H9 (cell line): Measurements from ENCODE around the gene IFITM1. TPM values are rescaled to one million over a fixed set of nuclear protein-coding genes. Genes with fewer than 3 reads are reported as not detected.

Source experiments
- DNase-seq: peaks from one replicate; pipeline ENCODE4 v3.0.0-alpha.2; 2017
- H2AFZ ChIP-seq: one replicate; pipeline ENCODE4 v1.6.1; 2013; ENCODE audit warnings: mild to moderate bottlenecking, low read length, control low read depth, moderate library complexity
- H2AK5ac ChIP-seq: 2 replicates; pipeline ENCODE4 v1.6.1; 2013; ENCODE audit warnings: low read length, control low read depth, mixed read lengths; ENCODE audit not compliant: insufficient read length
- H2BK120ac ChIP-seq: one replicate; pipeline ENCODE4 v1.6.1; 2013; ENCODE audit warnings: low read depth, mild to moderate bottlenecking, low read length, control low read depth, inconsistent platforms; ENCODE audit not compliant: poor library complexity, severe bottlenecking
- H2BK12ac ChIP-seq: 2 replicates; pipeline ENCODE4 v1.6.1; 2013; ENCODE audit warnings: low read length, control low read depth, mixed read lengths, low read depth; ENCODE audit not compliant: insufficient read length
- H2BK15ac ChIP-seq: 2 replicates; pipeline ENCODE4 v1.6.1; 2013; ENCODE audit warnings: low read depth, low read length, control low read depth
- H2BK20ac ChIP-seq: one replicate; pipeline ENCODE4 v1.6.1; 2013; ENCODE audit warnings: low read depth, mild to moderate bottlenecking, low read length, control low read depth, inconsistent platforms; ENCODE audit not compliant: poor library complexity, severe bottlenecking
- H2BK5ac ChIP-seq: 2 replicates; pipeline ENCODE4 v1.6.1; 2013; ENCODE audit warnings: low read length, control low read depth, mixed read lengths; ENCODE audit not compliant: insufficient read length
- H3K14ac ChIP-seq: 2 replicates; pipeline ENCODE4 v1.6.1; 2013; ENCODE audit warnings: low read length, control low read depth; ENCODE audit not compliant: insufficient read depth
- H3K18ac ChIP-seq: 2 replicates; pipeline ENCODE4 v1.6.1; 2013; ENCODE audit warnings: low read depth, mild to moderate bottlenecking, mixed read lengths, low read length, control low read depth; ENCODE audit not compliant: insufficient read length
- H3K23ac ChIP-seq: 2 replicates; pipeline ENCODE4 v1.6.1; 2013; ENCODE audit warnings: low read length, control low read depth, mixed read lengths, low read depth; ENCODE audit not compliant: insufficient read length
- H3K23me2 ChIP-seq: 2 replicates; pipeline ENCODE4 v1.6.1; 2013; ENCODE audit warnings: low read depth, mild to moderate bottlenecking, mixed read lengths, low read length, control low read depth; ENCODE audit not compliant: insufficient read length, poor library complexity, severe bottlenecking
- H3K27ac ChIP-seq: 2 replicates; pipeline ENCODE4 v1.5.1; 2013; ENCODE audit warnings: low read length, control low read depth, mixed read lengths, low read depth; ENCODE audit not compliant: insufficient read length
- H3K27me3 ChIP-seq: 2 replicates; pipeline ENCODE4 v1.6.1; 2013; ENCODE audit warnings: low read length, control low read depth, inconsistent platforms; ENCODE audit not compliant: insufficient read depth
- H3K4ac ChIP-seq: 2 replicates; pipeline ENCODE4 v1.6.1; 2013; ENCODE audit warnings: low read depth, mild to moderate bottlenecking, control low read depth, inconsistent platforms, low read length, moderate library complexity
- H3K4me1 ChIP-seq: 2 replicates; pipeline ENCODE4 v1.6.1; 2013; ENCODE audit warnings: low read length, control low read depth, inconsistent platforms; ENCODE audit not compliant: insufficient read depth
- H3K4me2 ChIP-seq: 2 replicates; pipeline ENCODE4 v1.6.1; 2013; ENCODE audit warnings: low read length, control low read depth, mixed read lengths; ENCODE audit not compliant: insufficient read length, insufficient read depth
- H3K56ac ChIP-seq: 2 replicates; pipeline ENCODE4 v1.6.1; 2013; ENCODE audit warnings: low read depth, mild to moderate bottlenecking, mixed read lengths, low read length, control low read depth; ENCODE audit not compliant: insufficient read length
- H3K79me1 ChIP-seq: 2 replicates; pipeline ENCODE4 v1.6.1; 2013; ENCODE audit warnings: low read depth, mild to moderate bottlenecking, moderate library complexity, low read length, control low read depth, inconsistent platforms; ENCODE audit not compliant: insufficient read depth, poor library complexity, severe bottlenecking
- H3K79me2 ChIP-seq: 2 replicates; pipeline ENCODE4 v1.6.1; 2013; ENCODE audit warnings: low read length, control low read depth, inconsistent platforms; ENCODE audit not compliant: insufficient read depth
- H3K9ac ChIP-seq: 2 replicates; pipeline ENCODE4 v1.6.1; 2013; ENCODE audit warnings: low read length, control low read depth, mixed read lengths; ENCODE audit not compliant: insufficient read length; ENCODE audit errors: extremely low read depth
- H3K9me3 ChIP-seq: one replicate; pipeline ENCODE4 v1.6.1; 2013; ENCODE audit warnings: low read depth, low read length, inconsistent platforms; ENCODE audit not compliant: control insufficient read depth
- H3T11ph ChIP-seq: one replicate; pipeline ENCODE4 v1.6.1; 2013; ENCODE audit warnings: mild to moderate bottlenecking, low read length, control low read depth, inconsistent platforms
- H4K20me1 ChIP-seq: one replicate; pipeline ENCODE4 v1.6.1; 2013; ENCODE audit not compliant: control insufficient read depth, insufficient read length, insufficient read depth
- H4K5ac ChIP-seq: 2 replicates; pipeline ENCODE4 v1.6.1; 2013; ENCODE audit warnings: low read depth, mild to moderate bottlenecking, mixed read lengths, low read length, control low read depth; ENCODE audit not compliant: insufficient read length
- H4K8ac ChIP-seq: replicated peaks from 2 replicates; pipeline ENCODE4 v1.6.1; 2013; ENCODE audit warnings: low read length, control low read depth, mixed read lengths, low read depth; ENCODE audit not compliant: insufficient read length
- H4K91ac ChIP-seq: 2 replicates; pipeline ENCODE4 v1.6.1; 2013; ENCODE audit warnings: low read depth, mild to moderate bottlenecking, moderate library complexity, mixed read lengths, low read length, control low read depth; ENCODE audit not compliant: insufficient read length
- H3K27ac Mint-ChIP-seq, 3 experiments: 2 replicates in 2 of 3; 3 replicates in 1 of 3; pipeline ENCODE4 v1.8.0; 2020 to 2021; ENCODE audit warnings: mixed read lengths in 3 of 3, mild to moderate bottlenecking in 1 of 3, moderate library complexity in 1 of 3
- H3K27me3 Mint-ChIP-seq: 2 replicates; pipeline ENCODE4 v1.8.0; 2021; ENCODE audit warnings: low read depth, mild to moderate bottlenecking, moderate library complexity, mixed read lengths
- H3K36me3 Mint-ChIP-seq, 3 experiments: 2 replicates in 2 of 3; 3 replicates in 1 of 3; pipeline ENCODE4 v1.8.0; 2020 to 2021; ENCODE audit warnings: low read depth in 3 of 3, mixed read lengths in 3 of 3; ENCODE audit not compliant: insufficient read depth in 1 of 3
- H3K4me1 Mint-ChIP-seq, 2 experiments: 2 replicates each; pipeline ENCODE4 v1.8.0; 2020; ENCODE audit warnings: mixed read lengths in 2 of 2
- H3K4me3 Mint-ChIP-seq, 2 experiments: 2 replicates in 1 of 2; 3 replicates in 1 of 2; pipeline ENCODE4 v1.8.0; 2020 to 2021; ENCODE audit warnings: mild to moderate bottlenecking in 2 of 2, mixed read lengths in 2 of 2, moderate library complexity in 1 of 2
- H3K9me3 Mint-ChIP-seq, 2 experiments: 2 replicates in 1 of 2; 3 replicates in 1 of 2; pipeline ENCODE4 v1.8.0; 2020; ENCODE audit warnings: mild to moderate bottlenecking in 2 of 2, mixed read lengths in 2 of 2, moderate library complexity in 1 of 2
- WGBS: extraction: QIAGEN DNeasy Blood & Tissue Kit; methylation state at CpG from one replicate; pipeline ENCODE4 v1.1.7; 2013; ENCODE audit warnings: missing lambda C conversion rate, low lambda C conversion rate, mixed read lengths; ENCODE audit not compliant: insufficient read length; ENCODE audit errors: extremely low coverage; 5-methylcytosine and 5-hydroxymethylcytosine counted together
- total RNA-seq: library from RNA; stranded (reverse); gene quantifications from 2 replicates; pipeline ENCODE4 v1.2.1, GENCODE V29; 2021
- TF ChIP-seq, protein P1 (sequence below): fragments of 200-600 bp; sonication (generic); conservative IDR thresholded peaks from 3 replicates; pipeline ENCODE4 v1.8.0; 2021; ENCODE audit warnings: antibody characterized with exemption, mild to moderate bottlenecking

The IFITM1 gene
- total RNA-seq, 1 experiment from 2014 or later = 500 TPM

- no peak overlapping the region for H2AK5ac ChIP-seq
- H3K27me3 ChIP-seq = no peaks in the 10 kb centered on the region
- peaks cover 12% of the 10 kb centered on the region for H3K4me1 ChIP-seq
- no peak overlapping the region for H3K18ac ChIP-seq
- no peak overlapping the region for H2BK20ac ChIP-seq
- no peak overlapping the region for H4K91ac ChIP-seq
- H4K5ac ChIP-seq = no peak overlapping the region
- H3K4me2 ChIP-seq = no peak overlapping the region
- Mint-ChIP-seq H3K4me3 (no peak overlapping the region), H3K4me1 (peaks cover 56 to 60% of the 10 kb centered on the region in 2 experiments), H3K9me3 (peaks cover 9 to 11% of the 10 kb centered on the region in 2 experiments), H3K27ac (no peak overlapping the region), H3K27me3 (no peaks in the 10 kb centered on the region; the same call in 1 of the 2 replicates), H3K36me3 (peaks cover 0 to 10% (median 2%) of the 10 kb centered on the region in 3 experiments; a peak in 4 of 7 replicates)
- H3K14ac ChIP-seq = no peak overlapping the region
- no peaks in the 10 kb centered on the region for H4K20me1 ChIP-seq
- H2BK15ac ChIP-seq = no peak overlapping the region
- no peak overlapping the region for H3K23ac ChIP-seq
- TF ChIP-seq, protein P1, sequence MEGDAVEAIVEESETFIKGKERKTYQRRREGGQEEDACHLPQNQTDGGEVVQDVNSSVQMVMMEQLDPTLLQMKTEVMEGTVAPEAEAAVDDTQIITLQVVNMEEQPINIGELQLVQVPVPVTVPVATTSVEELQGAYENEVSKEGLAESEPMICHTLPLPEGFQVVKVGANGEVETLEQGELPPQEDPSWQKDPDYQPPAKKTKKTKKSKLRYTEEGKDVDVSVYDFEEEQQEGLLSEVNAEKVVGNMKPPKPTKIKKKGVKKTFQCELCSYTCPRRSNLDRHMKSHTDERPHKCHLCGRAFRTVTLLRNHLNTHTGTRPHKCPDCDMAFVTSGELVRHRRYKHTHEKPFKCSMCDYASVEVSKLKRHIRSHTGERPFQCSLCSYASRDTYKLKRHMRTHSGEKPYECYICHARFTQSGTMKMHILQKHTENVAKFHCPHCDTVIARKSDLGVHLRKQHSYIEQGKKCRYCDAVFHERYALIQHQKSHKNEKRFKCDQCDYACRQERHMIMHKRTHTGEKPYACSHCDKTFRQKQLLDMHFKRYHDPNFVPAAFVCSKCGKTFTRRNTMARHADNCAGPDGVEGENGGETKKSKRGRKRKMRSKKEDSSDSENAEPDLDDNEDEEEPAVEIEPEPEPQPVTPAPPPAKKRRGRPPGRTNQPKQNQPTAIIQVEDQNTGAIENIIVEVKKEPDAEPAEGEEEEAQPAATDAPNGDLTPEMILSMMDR = no peak
- no peak overlapping the region for H2BK12ac ChIP-seq
- no peaks in the 10 kb centered on the region for H3K9me3 ChIP-seq
- H3K27ac ChIP-seq = no peak overlapping the region
- WGBS = no CpG with 5 or more reads among the region's 6 CpGs
- H3T11ph ChIP-seq = no peak overlapping the region
- no peak for DNase-seq
- no peaks in the 10 kb centered on the region for H3K23me2 ChIP-seq
- no peaks in the 10 kb centered on the region for H3K79me2 ChIP-seq
- H2BK120ac ChIP-seq = no peak overlapping the region
- no peak overlapping the region for H3K9ac ChIP-seq
- H3K4ac ChIP-seq = no peak overlapping the region
- no peak overlapping the region for H3K56ac ChIP-seq
- H4K8ac ChIP-seq = no peak overlapping the region
- no peak overlapping the region for H2AFZ ChIP-seq
- H3K79me1 ChIP-seq = no peaks in the 10 kb centered on the region
- no peak overlapping the region for H2BK5ac ChIP-seq
Measured at GRCh38 chr11:337711-338110, 23.9 kb downstream of the IFITM1 start.
